ENCODE data around the gene FBXL7. TPM values are rescaled to one million over a fixed set of nuclear protein-coding genes. Genes with fewer than 3 reads are reported as not detected.

Gene FBXL7
- total and polyA plus RNA-seq, 2 donors: 15.3 to 30.3 TPM

GRCh38 chr5:15634591-15635288, 134.8 kb downstream of the FBXL7 start:
- H3K27ac ChIP-seq (ENCODE audit: low read depth): no peak overlapping the region
- no peak overlapping the region for H3K4me3 ChIP-seq (ENCODE audit: low read depth, low read length)
- no peak for DNase-seq (ENCODE audit: extremely low spot score)
- H3K4me1 ChIP-seq (ENCODE audit: insufficient read depth): no peaks in the 10 kb centered on the region
- no peaks in the 10 kb centered on the region for H3K36me3 ChIP-seq (ENCODE audit: insufficient read depth)
- 81% methylated on average over 4 of the region's 4 CpGs for WGBS

- WGBS: 70% methylated on average over 1 of the region's 1 CpG
- no peak for DNase-seq (ENCODE audit: extremely low spot score)
- no peaks in the 10 kb centered on the region for H3K36me3 ChIP-seq (ENCODE audit: insufficient read depth)
- H3K4me1 ChIP-seq (ENCODE audit: insufficient read depth): no peaks in the 10 kb centered on the region
- no peak overlapping the region for H3K27ac ChIP-seq (ENCODE audit: low read depth)
- no peak overlapping the region for H3K4me3 ChIP-seq (ENCODE audit: low read depth, low read length)
Measured at GRCh38 chr5:15635289-15635616, 135.3 kb downstream of the FBXL7 start.

- Histone ChIP-seq H3K4me1 (ENCODE audit: insufficient read depth) (no peaks in the 10 kb centered on the region), H3K4me3 (ENCODE audit: low read depth, low read length) (no peak overlapping the region), H3K36me3 (ENCODE audit: insufficient read depth) (no peaks in the 10 kb centered on the region), H3K27ac (ENCODE audit: low read depth) (no peak overlapping the region)
- WGBS: 98% methylated on average over 1 of the region's 1 CpG
- no peak for DNase-seq (ENCODE audit: extremely low spot score)
Measured at GRCh38 chr5:15637345-15637744, 137.4 kb downstream of the FBXL7 start.

- 83% methylated on average over 2 of the region's 2 CpGs for WGBS
- Histone ChIP-seq H3K4me1 (ENCODE audit: insufficient read depth) (no peaks in the 10 kb centered on the region), H3K27ac (ENCODE audit: low read depth) (no peak overlapping the region), H3K36me3 (ENCODE audit: insufficient read depth) (no peaks in the 10 kb centered on the region), H3K4me3 (ENCODE audit: low read depth, low read length) (no peak overlapping the region)
- no peak for DNase-seq (ENCODE audit: extremely low spot score)
Measured at GRCh38 chr5:15637886-15638285, 137.9 kb downstream of the FBXL7 start.

GRCh38 chr5:15638296-15638695, 138.3 kb downstream of the FBXL7 start:
- H3K36me3 ChIP-seq (ENCODE audit: insufficient read depth): no peaks in the 10 kb centered on the region
- H3K4me3 ChIP-seq (ENCODE audit: low read depth, low read length): no peak overlapping the region
- DNase-seq (ENCODE audit: extremely low spot score): no peak
- no peaks in the 10 kb centered on the region for H3K4me1 ChIP-seq (ENCODE audit: insufficient read depth)
- H3K27ac ChIP-seq (ENCODE audit: low read depth): no peak overlapping the region
- 95% methylated on average over 6 of the region's 6 CpGs for WGBS

- Histone ChIP-seq H3K27ac (ENCODE audit: low read depth) (no peak overlapping the region), H3K4me1 (ENCODE audit: insufficient read depth) (no peaks in the 10 kb centered on the region), H3K4me3 (ENCODE audit: low read depth, low read length) (no peak overlapping the region), H3K36me3 (ENCODE audit: insufficient read depth) (no peaks in the 10 kb centered on the region)
- WGBS: 58% methylated on average over 2 of the region's 2 CpGs
- DNase-seq (ENCODE audit: extremely low spot score): no peak
Measured at GRCh38 chr5:15639288-15639687, 139.3 kb downstream of the FBXL7 start.

- Histone ChIP-seq H3K4me3 (ENCODE audit: low read depth, low read length) (no peak overlapping the region), H3K27ac (ENCODE audit: low read depth) (no peak overlapping the region), H3K4me1 (ENCODE audit: insufficient read depth) (no peaks in the 10 kb centered on the region), H3K36me3 (ENCODE audit: insufficient read depth) (no peaks in the 10 kb centered on the region)
- 95% methylated on average over 5 of the region's 5 CpGs for WGBS
- no peak for DNase-seq (ENCODE audit: extremely low spot score)
Measured at GRCh38 chr5:15640116-15640515, 140.1 kb downstream of the FBXL7 start.

GRCh38 chr5:15643731-15644130, 143.8 kb downstream of the FBXL7 start:
- no peak for DNase-seq (ENCODE audit: extremely low spot score)
- H3K4me3 ChIP-seq (ENCODE audit: low read depth, low read length): no peak overlapping the region
- no peak overlapping the region for H3K27ac ChIP-seq (ENCODE audit: low read depth)
- WGBS: 63% methylated on average over 3 of the region's 3 CpGs
- no peaks in the 10 kb centered on the region for H3K36me3 ChIP-seq (ENCODE audit: insufficient read depth)
- H3K4me1 ChIP-seq (ENCODE audit: insufficient read depth): no peaks in the 10 kb centered on the region

- no peak overlapping the region for H3K27ac ChIP-seq (ENCODE audit: low read depth)
- no peak for DNase-seq (ENCODE audit: extremely low spot score)
- 65% methylated on average over 7 of the region's 7 CpGs for WGBS
Measured at GRCh38 chr5:15645381-15646160, 145.6 kb downstream of the FBXL7 start.

GRCh38 chr5:15646371-15646770, 146.4 kb downstream of the FBXL7 start:
- Histone ChIP-seq H3K27ac (ENCODE audit: low read depth) (no peak overlapping the region), H3K4me3 (ENCODE audit: low read depth, low read length) (no peak overlapping the region), H3K36me3 (ENCODE audit: insufficient read depth) (no peaks in the 10 kb centered on the region), H3K4me1 (ENCODE audit: insufficient read depth) (no peaks in the 10 kb centered on the region)
- 26% methylated on average over 4 of the region's 4 CpGs for WGBS
- no peak for DNase-seq (ENCODE audit: extremely low spot score)

More at GRCh38 chr5:15645381-15646160, 145.6 kb downstream of the FBXL7 start:
- Histone ChIP-seq H3K36me3 (ENCODE audit: insufficient read depth) (no peaks in the 10 kb centered on the region), H3K4me1 (ENCODE audit: insufficient read depth) (no peaks in the 10 kb centered on the region), H3K4me3 (ENCODE audit: low read depth, low read length) (no peak overlapping the region)

GRCh38 chr5:15647251-15647650, 147.3 kb downstream of the FBXL7 start:
- no peaks in the 10 kb centered on the region for H3K36me3 ChIP-seq (ENCODE audit: insufficient read depth)
- 72% methylated on average over 4 of the region's 4 CpGs for WGBS
- no peak overlapping the region for H3K4me3 ChIP-seq (ENCODE audit: low read depth, low read length)
- no peak for DNase-seq (ENCODE audit: extremely low spot score)
- H3K27ac ChIP-seq (ENCODE audit: low read depth): no peak overlapping the region
- no peaks in the 10 kb centered on the region for H3K4me1 ChIP-seq (ENCODE audit: insufficient read depth)

GRCh38 chr5:15650266-15650665, 150.3 kb downstream of the FBXL7 start:
- Histone ChIP-seq H3K27ac (ENCODE audit: low read depth) (no peak overlapping the region), H3K36me3 (ENCODE audit: insufficient read depth) (no peaks in the 10 kb centered on the region), H3K4me3 (ENCODE audit: low read depth, low read length) (no peak overlapping the region), H3K4me1 (ENCODE audit: insufficient read depth) (no peaks in the 10 kb centered on the region)
- 92% methylated on average over 2 of the region's 2 CpGs for WGBS
- DNase-seq (ENCODE audit: extremely low spot score): no peak

GRCh38 chr5:15654779-15655178, 154.8 kb downstream of the FBXL7 start:
- Histone ChIP-seq H3K36me3 (ENCODE audit: insufficient read depth) (no peaks in the 10 kb centered on the region), H3K4me1 (ENCODE audit: insufficient read depth) (no peaks in the 10 kb centered on the region), H3K4me3 (ENCODE audit: low read depth, low read length) (no peak overlapping the region), H3K27ac (ENCODE audit: low read depth) (no peak overlapping the region)
- DNase-seq (ENCODE audit: extremely low spot score): no peak
- 0% methylated on average over 1 of the region's 1 CpG for WGBS

GRCh38 chr5:15655683-15656082, 155.7 kb downstream of the FBXL7 start:
- Histone ChIP-seq H3K4me3 (ENCODE audit: low read depth, low read length) (no peak overlapping the region), H3K27ac (ENCODE audit: low read depth) (no peak overlapping the region), H3K4me1 (ENCODE audit: insufficient read depth) (no peaks in the 10 kb centered on the region), H3K36me3 (ENCODE audit: insufficient read depth) (no peaks in the 10 kb centered on the region)
- no peak for DNase-seq (ENCODE audit: extremely low spot score)
- 78% methylated on average over 4 of the region's 4 CpGs for WGBS
